ENCODE measurements around the gene TENM3. TPM values are rescaled to one million over a fixed set of nuclear protein-coding genes. Genes with fewer than 3 reads are reported as not detected.

Gene TENM3
- total and polyA plus RNA-seq, 10 of the 15 experiments (the other 5 are each of a cell fraction or from before 2014, with no cell fraction given), result 0.01 to 1.7 (median 0.08) TPM; not detected in 2

- Histone ChIP-seq H3K4me1 (ENCODE audit: control insufficient read depth, insufficient read depth, low read length) (no peaks in the 10 kb centered on the region), H3K9ac (ENCODE audit: control insufficient read depth, insufficient read depth, low read length) (no peak overlapping the region), H3K27ac (ENCODE audit: control insufficient read depth, insufficient read depth) (no peak overlapping the region), H3K36me3 (ENCODE audit: control insufficient read depth in 2 of 2, insufficient read depth in 2 of 2, low read length in 1 of 2) (no peaks in the 10 kb centered on the region), H3K27me3 (replicated peaks in 1 of 2; ENCODE audit: control insufficient read depth in 2 of 2, insufficient read depth in 2 of 2, low read length in 1 of 2) (no peaks in the 10 kb centered on the region), H3K4me3 (no peak overlapping the region), H2AFZ (ENCODE audit: control insufficient read depth, low read depth, low read length) (no peak overlapping the region), H3K79me2 (ENCODE audit: control insufficient read depth, insufficient read depth, low read length) (no peaks in the 10 kb centered on the region), H3K4me2 (ENCODE audit: control insufficient read depth, insufficient read depth) (no peak overlapping the region), H3K9me3 (replicated peaks; ENCODE audit: control insufficient read depth, insufficient read depth, low read length) (no peaks in the 10 kb centered on the region), H4K20me1 (ENCODE audit: control insufficient read depth, insufficient read depth) (no peaks in the 10 kb centered on the region)
- ChIA-PET RAD21 (ENCODE audit: unreplicated experiment) (no interaction called here), POLR2A (no interaction called here), SMC1A (ENCODE audit: uncharacterized antibody, unreplicated experiment) (no interaction called here), CTCF (no interaction called here)
- BruUV-seq (replicated peaks), result no TSS peak
- intact Hi-C loops (cut with micrococcal nuclease; ENCODE audit: unreplicated experiment), result no loop called here
- DNase-seq (ENCODE audit: low read depth, low spot score) (no peak), ATAC-seq (no peak), FAIRE-seq (no peak)
- in situ Hi-C loops (cut with MboI), result no loop called here
- TF ChIP-seq ATF3 (IDR thresholded peaks at IDR 0.05; ENCODE audit: borderline replicate concordance, extremely low read depth, low read depth, low read length), result no peak
- TF ChIP-seq NKRF (conservative IDR thresholded peaks at IDR 0.05), result no peak
- no peak for TF ChIP-seq NFXL1 (IDR thresholded peaks at IDR 0.05; ENCODE audit: borderline replicate concordance)
- no peak for TF ChIP-seq ZNF592 (IDR thresholded peaks at IDR 0.05)
- TF ChIP-seq NFYA (IDR thresholded peaks at IDR 0.05; ENCODE audit: borderline replicate concordance, low read depth, low read length), result no peak
- TF ChIP-seq PBX3 (IDR thresholded peaks at IDR 0.05; ENCODE audit: insufficient replicate concordance, low read depth, low read length), result no peak
- TF ChIP-seq TCF12 (IDR thresholded peaks at IDR 0.05; ENCODE audit: low read depth, low read length), result no peak
- no peak for TF ChIP-seq ZNF384 (IDR thresholded peaks at IDR 0.05; ENCODE audit: borderline replicate concordance, low read depth, low read length)
- TF ChIP-seq POU2F2 (IDR thresholded peaks at IDR 0.05; ENCODE audit: borderline replicate concordance, low read depth, low read length), result no peak
- no peak for TF ChIP-seq CBX5 (IDR thresholded peaks at IDR 0.05; ENCODE audit: low read depth)
- no peak for TF ChIP-seq HDAC6 (IDR thresholded peaks at IDR 0.05; ENCODE audit: unreplicated experiment)
- TF ChIP-seq BRCA1 (IDR thresholded peaks at IDR 0.05; ENCODE audit: low read depth, low read length), result no peak
- no peak for TF ChIP-seq CBX3 (IDR thresholded peaks at IDR 0.05; ENCODE audit: borderline replicate concordance, low read depth)
- TF ChIP-seq ZNF274 (IDR thresholded peaks at IDR 0.05; ENCODE audit: insufficient read depth, insufficient read length), result no peak
- TF ChIP-seq POLR2AphosphoS5 (IDR thresholded peaks at IDR 0.05; ENCODE audit: low read length), result no peak
- TF ChIP-seq CHD1 (IDR thresholded peaks at IDR 0.05; ENCODE audit: low read depth, low read length), result no peak
- no peak for TF ChIP-seq EP300 (IDR thresholded peaks at IDR 0.05; ENCODE audit: borderline replicate concordance in 1 of 2, control insufficient read depth in 1 of 2, low read depth in 2 of 2, low read length in 2 of 2)
- no peak for TF ChIP-seq RB1 (IDR thresholded peaks at IDR 0.05; ENCODE audit: borderline replicate concordance)
- 7% methylated on average over 2 of the region's 2 CpGs for WGBS (ENCODE audit: insufficient coverage, insufficient replicate concordance, low lambda C conversion rate, missing lambda C conversion rate)
Observed at GRCh38 chr4:182222766-182223165, 20.4 kb upstream of the TENM3 start.

Data from GM12878 (cell line).